ENCODE data around the gene YAP1.
"Not testable (repeated sequence)": the region's sequence is repeated elsewhere in the genome, so short reads cannot be mapped to it uniquely, and the experiment has no call there.

YAP1 gene

GRCh38 chr11:102166175-102167064 lies 56.2 kb downstream of the YAP1 start:
- DNase-seq, result no peak

- DNase-seq, result no peak
These were observed 58.2 kb downstream of the YAP1 start for GRCh38 chr11:102168481-102168880.

GRCh38 chr11:102171101-102171500 lies 60.9 kb downstream of the YAP1 start:
- DNase-seq, result no peak

GRCh38 chr11:102172127-102172848 lies 62.0 kb downstream of the YAP1 start:
- no peak for DNase-seq

- no peak for DNase-seq
These were observed 66.9 kb downstream of the YAP1 start for GRCh38 chr11:102177126-102177525.

- no peak for DNase-seq
These were observed 67.9 kb downstream of the YAP1 start for GRCh38 chr11:102177974-102178631.

- no peak for DNase-seq
These were observed 69.1 kb downstream of the YAP1 start for GRCh38 chr11:102179371-102179770.

GRCh38 chr11:102184269-102184987 lies 74.2 kb downstream of the YAP1 start:
- no peak for DNase-seq

GRCh38 chr11:102186551-102187191 lies 76.4 kb downstream of the YAP1 start:
- no peak for DNase-seq

GRCh38 chr11:102187416-102188151 lies 77.3 kb downstream of the YAP1 start:
- no peak for DNase-seq

GRCh38 chr11:102188488-102188887 lies 78.2 kb downstream of the YAP1 start:
- DNase-seq, result no peak

- DNase-seq, result no peak
These were observed 81.6 kb downstream of the YAP1 start for GRCh38 chr11:102191832-102192231.

GRCh38 chr11:102192349-102193066 lies 82.3 kb downstream of the YAP1 start:
- no peak for DNase-seq

GRCh38 chr11:102194257-102194656 lies 84.0 kb downstream of the YAP1 start:
- no peak for DNase-seq

GRCh38 chr11:102194990-102195389 lies 84.7 kb downstream of the YAP1 start:
- DNase-seq, result no peak

GRCh38 chr11:102196351-102196750 lies 86.1 kb downstream of the YAP1 start:
- DNase-seq, result no peak

GRCh38 chr11:102196816-102197215 lies 86.6 kb downstream of the YAP1 start:
- no peak for DNase-seq

- peak in 3 of 14 donors; percentile 1 to 2 (median 1) for DNase-seq
These were observed 87.5 kb downstream of the YAP1 start for GRCh38 chr11:102197670-102198139.

- DNase-seq, result no peak
These were observed 89.4 kb downstream of the YAP1 start for GRCh38 chr11:102199673-102200072.

GRCh38 chr11:102200325-102200724 lies 90.1 kb downstream of the YAP1 start:
- DNase-seq, result not testable (repeated sequence)
